GM19438 (cell line): Measurements from ENCODE around the gene ILKAP.

Experiments
- ATAC-seq: cut with Tn5 transposase; IDR thresholded peaks from one replicate; pipeline ENCODE4 v1.9.1; 2021; ENCODE audit warnings: low read depth; ENCODE audit not compliant: unreplicated experiment

ILKAP gene

GRCh38 chr2:238139196-238140039 is 64.1 kb downstream of the ILKAP start:
- no peak for ATAC-seq

GRCh38 chr2:238138331-238139195 is 64.9 kb downstream of the ILKAP start, which contains the start of gene KLHL30:
TSS of gene KLHL30 (plus strand) at chr2:238138668. CDS start at chr2:238140755, 2,087 bp downstream.
- no peak for ATAC-seq

- no peak for ATAC-seq
Observed at GRCh38 chr2:238137885-238138284, 65.6 kb downstream of the ILKAP start.

GRCh38 chr2:238136820-238137537 is 66.5 kb downstream of the ILKAP start:
- no peak for ATAC-seq

- no peak for ATAC-seq
Observed at GRCh38 chr2:238135601-238136150, 67.8 kb downstream of the ILKAP start.

GRCh38 chr2:238134393-238134785 is 69.1 kb downstream of the ILKAP start:
- no peak for ATAC-seq

- no peak for ATAC-seq
Observed at GRCh38 chr2:238133499-238134392, 69.7 kb downstream of the ILKAP start.

- no peak for ATAC-seq
Observed at GRCh38 chr2:238132463-238133450, 70.7 kb downstream of the ILKAP start.

- ATAC-seq = no peak
Observed at GRCh38 chr2:238131761-238132462, 71.6 kb downstream of the ILKAP start.

GRCh38 chr2:238130696-238131628 is 72.5 kb downstream of the ILKAP start:
- ATAC-seq = no peak

GRCh38 chr2:238130111-238130695 is 73.3 kb downstream of the ILKAP start:
- no peak for ATAC-seq

GRCh38 chr2:238129166-238130010 is 74.1 kb downstream of the ILKAP start:
- ATAC-seq = no peak

GRCh38 chr2:238128534-238129001 is 74.9 kb downstream of the ILKAP start:
- no peak for ATAC-seq

- no peak for ATAC-seq
Observed at GRCh38 chr2:238128061-238128440, 75.4 kb downstream of the ILKAP start.
